HepG2 (cell line): ENCODE results near the gene MBTPS2. TPM values are rescaled to one million over a fixed set of nuclear protein-coding genes. Genes with fewer than 3 reads are reported as not detected.

Source experiments
- ATAC-seq: fragments of 200-7000 bp; cut with Tn5 transposase; 3 replicates; pipeline ENCODE4 v1.9.1; 2020; ENCODE audit warnings: mild to moderate bottlenecking, moderate library complexity
- BruUV-seq: library from RNA; stranded (reverse); fragments of 400-500 nt; replicated peaks from 2 replicates; lab custom pipeline; 2021; lab: Mats Ljungman, UMichigan
- CTCF ChIA-PET: fragments of 300-600 bp; formaldehyde crosslinking; extraction: SDS; loops from one replicate; lab custom pipeline; 2021; ENCODE audit warnings: low total read pairs, inconsistent platforms, low intra/inter-chr PET ratio; lab: Yijun Ruan, JAX
- POLR2A ChIA-PET: fragments of 350-600 bp; sonication (Branson Sonifier 250); formaldehyde crosslinking; loops from one replicate; lab custom pipeline; 2020; ENCODE audit warnings: antibody characterized with exemption, inconsistent platforms; lab: Yijun Ruan, JAX
- DNase-seq: peaks from one replicate; pipeline ENCODE4 v3.0.0-alpha.2; 2015; ENCODE audit warnings: low spot score
- FAIRE-seq: peaks from 3 replicates; lab custom pipeline; 2011; peaks lifted over from hg19 to GRCh38; lab: Jason Lieb, UNC
- H2AFZ ChIP-seq: one replicate; pipeline ENCODE4 v1.6.1; 2011; ENCODE audit warnings: low read length, inconsistent platforms
- H3K27ac ChIP-seq: fragments of 300-600 bp; 3 replicates; pipeline ENCODE4 v1.8.0; 2011; ENCODE audit warnings: mixed run types, mild to moderate bottlenecking, mixed read lengths, low read length, inconsistent platforms; ENCODE audit not compliant: insufficient read depth; ENCODE audit errors: extremely low read length
- H3K27me3 ChIP-seq, 2 experiments: fragments of 200-600 bp in 1 of 2; 2 replicates in 1 of 2; 3 replicates in 1 of 2; pipeline versions ENCODE4 v1.6.0 to v1.8.0; 2011; ENCODE audit warnings: low read length in 2 of 2, mild to moderate bottlenecking in 2 of 2, moderate library complexity in 2 of 2, inconsistent platforms in 1 of 2; ENCODE audit not compliant: insufficient read depth in 2 of 2, control insufficient read depth in 1 of 2
- H3K36me3 ChIP-seq, 2 experiments: fragments of 200-600 bp in 1 of 2; replicated peaks in 1 of 2; 2 replicates in 1 of 2; 3 replicates in 1 of 2; pipeline versions ENCODE4 v1.5.1 to v1.8.0; 2011; ENCODE audit warnings: low read length in 2 of 2, inconsistent platforms in 1 of 2; ENCODE audit not compliant: insufficient read depth in 2 of 2, control insufficient read depth in 1 of 2
- H3K4me1 ChIP-seq: 2 replicates; pipeline ENCODE4 v1.5.1; 2012; ENCODE audit warnings: low read length, inconsistent platforms; ENCODE audit not compliant: insufficient read depth
- H3K4me2 ChIP-seq: 2 replicates; pipeline ENCODE4 v1.6.0; 2011; ENCODE audit warnings: low read depth, low read length, inconsistent platforms
- H3K4me3 ChIP-seq, 3 experiments: fragments of 200-600 bp in 1 of 3; sonication (generic), shearing (Covaris generic) in 1 of 3; replicated peaks in 1 of 3; 2 replicates each; pipeline ENCODE4 v1.5.1; 2011 to 2016; ENCODE audit warnings: low read length in 3 of 3, inconsistent platforms in 2 of 3, low read depth in 2 of 3, mild to moderate bottlenecking in 2 of 3, control low read depth in 1 of 3, mixed read lengths in 1 of 3; ENCODE audit not compliant: insufficient read depth in 1 of 3
- H3K79me2 ChIP-seq: one replicate; pipeline ENCODE4 v1.6.1; 2011; ENCODE audit warnings: low read length, inconsistent platforms; ENCODE audit not compliant: insufficient read depth
- H3K9ac ChIP-seq: 2 replicates; pipeline ENCODE4 v1.6.0; 2011; ENCODE audit warnings: mild to moderate bottlenecking, low read depth, low read length, inconsistent platforms; ENCODE audit not compliant: insufficient read depth
- H3K9me3 ChIP-seq: 2 replicates; pipeline ENCODE4 v1.5.1; 2012; ENCODE audit warnings: mild to moderate bottlenecking, low read length
- H4K20me1 ChIP-seq: 2 replicates; pipeline ENCODE4 v1.6.0; 2011; ENCODE audit warnings: inconsistent platforms, mild to moderate bottlenecking, low read length, moderate library complexity; ENCODE audit not compliant: insufficient read depth
- CHCHD3 ChIP-seq: sonication (generic); formaldehyde crosslinking; IDR thresholded peaks from 2 replicates; pipeline ENCODE4 v1.8.0; 2022; ENCODE audit warnings: mild to moderate bottlenecking, missing genetic modification reagents, moderate library complexity
- DDIT3 ChIP-seq: sonication (generic); formaldehyde crosslinking; IDR thresholded peaks from 2 replicates; pipeline ENCODE4 v1.4.0; 2020; ENCODE audit warnings: mild to moderate bottlenecking, missing genetic modification reagents
- ELF1 ChIP-seq: sonication (generic); formaldehyde crosslinking; IDR thresholded peaks from 2 replicates; pipeline ENCODE4 v1.4.0; 2020; ENCODE audit warnings: missing genetic modification reagents
- ELF3 ChIP-seq: IDR thresholded peaks from 2 replicates; pipeline ENCODE4 v1.6.1; 2016; ENCODE audit warnings: missing genetic modification reagents, missing compliant biosample characterization
- NCOA5 ChIP-seq: sonication (generic); formaldehyde crosslinking; IDR thresholded peaks from 2 replicates; pipeline ENCODE4 v1.4.0; 2020; ENCODE audit warnings: missing genetic modification reagents
- POLR2A ChIP-seq, 2 experiments: IDR thresholded peaks; 2 replicates each; pipeline ENCODE4 v1.6.1; 2011; ENCODE audit warnings: low read depth in 2 of 2, low read length in 2 of 2, mild to moderate bottlenecking in 1 of 2, moderate library complexity in 1 of 2; ENCODE audit not compliant: insufficient read depth in 1 of 2
- ZFP37 ChIP-seq: sonication (generic); formaldehyde crosslinking; IDR thresholded peaks from 2 replicates; pipeline ENCODE4 v1.4.0; 2020; ENCODE audit warnings: missing genetic modification reagents, borderline replicate concordance
- ZMAT5 ChIP-seq: sonication (generic); formaldehyde crosslinking; IDR thresholded peaks from 2 replicates; pipeline ENCODE4 v1.5.0; 2020; ENCODE audit warnings: mild to moderate bottlenecking, low read depth, missing genetic modification reagents, borderline replicate concordance
- ZNF205 ChIP-seq: IDR thresholded peaks from 2 replicates; pipeline ENCODE4 v1.6.1; 2018; ENCODE audit warnings: missing biosample characterization, missing genetic modification reagents
- ZNF362 ChIP-seq: sonication (generic); formaldehyde crosslinking; IDR thresholded peaks from 2 replicates; pipeline ENCODE4 v1.4.0; 2020; ENCODE audit warnings: missing genetic modification reagents, mild to moderate bottlenecking, borderline replicate concordance
- ZSCAN22 ChIP-seq: sonication (generic); formaldehyde crosslinking; IDR thresholded peaks from 2 replicates; pipeline ENCODE4 v1.4.0; 2020; ENCODE audit warnings: mild to moderate bottlenecking, missing genetic modification reagents
- WGBS: methylation state at CpG from one replicate; pipeline ENCODE4 v1.1.6; 2017; ENCODE audit warnings: low lambda C conversion rate; 5-methylcytosine and 5-hydroxymethylcytosine counted together
- in situ Hi-C: cut with HindIII; loops from 2 replicates; pipeline ENCODE4 v1.10.0; 2017; ENCODE audit warnings: low pct_unique_long_range_greater_than_20kb; ENCODE audit not compliant: extremely low pct_ligation_motif_present
- intact Hi-C: fragments of 100-400 bp; cut with micrococcal nuclease; formaldehyde crosslinking; loops from one replicate; pipeline ENCODE4 v1.10.0; 2022; ENCODE audit not compliant: unreplicated experiment
- polyA plus RNA-seq, 8 experiments: library from polyadenylated mRNA; depleted of rRNA in 3 of 8; stranded (reverse) in 7 of 8; unstranded in 1 of 8; fragments of >200 nt; fragmentation: Illumina TruSeq in 4 of 8; extraction: Trizol in 4 of 8; gene quantifications; 2 replicates each; pipeline versions ENCODE4 v1.2.1 to v1.2.3, GENCODE V29; 2011 to 2016; ENCODE audit warnings: low read depth in 4 of 8, missing spikeins in 1 of 8, mixed read lengths in 1 of 8; ENCODE audit not compliant: insufficient read depth in 1 of 8
- total RNA-seq, 5 experiments: library from RNA; depleted of rRNA; stranded (reverse); fragments of >200 nt; fragmentation: Illumina TruSeq; extraction: Trizol; gene quantifications; 2 replicates each; pipeline ENCODE4 v1.2.3, GENCODE V29; 2016; ENCODE audit warnings: low read depth in 1 of 5
- TF ChIP-seq, protein P1 (sequence below): sonication (generic); formaldehyde crosslinking; IDR thresholded peaks from 2 replicates; pipeline ENCODE4 v1.4.0; 2020; ENCODE audit warnings: mild to moderate bottlenecking, missing genetic modification reagents
- TF ChIP-seq, protein P2 (sequence below): sonication (generic); formaldehyde crosslinking; IDR thresholded peaks from 2 replicates; pipeline ENCODE4 v1.9.0; 2021; ENCODE audit warnings: missing genetic modification reagents, borderline replicate concordance

Gene MBTPS2
- total and polyA plus RNA-seq, 2 of the 13 experiments (the other 11 are each of a cell fraction or from before 2014, with no cell fraction given) = 5.7 to 14.4 TPM

GRCh38 chrX:21907260-21907659 is 67.8 kb downstream of the MBTPS2 start:
- no peaks in the 10 kb centered on the region for H3K9me3 ChIP-seq
- no peaks in the 10 kb centered on the region for H3K27me3 ChIP-seq
- no peak overlapping the region for H3K4me3 ChIP-seq
- H2AFZ ChIP-seq = no peak overlapping the region
- 53% methylated on average over 1 of the region's 1 CpG for WGBS
- H3K27ac ChIP-seq = no peak overlapping the region
- CTCF ChIA-PET = no interaction called here
- H3K4me1 ChIP-seq = no peaks in the 10 kb centered on the region; the same call in 1 of the 2 replicates
- DNase-seq = no peak
- no peak overlapping the region for H3K4me2 ChIP-seq
- in situ Hi-C loops (no loop called here), intact Hi-C loops (no loop called here)
- TF ChIP-seq POLR2A (IDR thresholded peaks at IDR 0.05; ENCODE audit: insufficient read depth in 1 of 2, low read depth in 2 of 2, low read length in 2 of 2) (no peak), ZFP37 (CRISPR knock-in tag) (no peak), ELF3 (CRISPR knock-in tag) (no peak), ELF1 (CRISPR knock-in tag) (no peak), ZSCAN22 (no peak)
- TF ChIP-seq, protein P1, sequence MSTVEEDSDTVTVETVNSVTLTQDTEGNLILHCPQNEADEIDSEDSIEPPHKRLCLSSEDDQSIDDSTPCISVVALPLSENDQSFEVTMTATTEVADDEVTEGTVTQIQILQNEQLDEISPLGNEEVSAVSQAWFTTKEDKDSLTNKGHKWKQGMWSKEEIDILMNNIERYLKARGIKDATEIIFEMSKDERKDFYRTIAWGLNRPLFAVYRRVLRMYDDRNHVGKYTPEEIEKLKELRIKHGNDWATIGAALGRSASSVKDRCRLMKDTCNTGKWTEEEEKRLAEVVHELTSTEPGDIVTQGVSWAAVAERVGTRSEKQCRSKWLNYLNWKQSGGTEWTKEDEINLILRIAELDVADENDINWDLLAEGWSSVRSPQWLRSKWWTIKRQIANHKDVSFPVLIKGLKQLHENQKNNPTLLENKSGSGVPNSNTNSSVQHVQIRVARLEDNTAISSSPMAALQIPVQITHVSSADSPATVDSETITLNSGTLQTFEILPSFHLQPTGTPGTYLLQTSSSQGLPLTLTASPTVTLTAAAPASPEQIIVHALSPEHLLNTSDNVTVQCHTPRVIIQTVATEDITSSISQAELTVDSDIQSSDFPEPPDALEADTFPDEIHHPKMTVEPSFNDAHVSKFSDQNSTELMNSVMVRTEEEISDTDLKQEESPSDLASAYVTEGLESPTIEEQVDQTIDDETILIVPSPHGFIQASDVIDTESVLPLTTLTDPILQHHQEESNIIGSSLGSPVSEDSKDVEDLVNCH (CRISPR knock-in tag) = no peak
- no TSS peak for BruUV-seq
- FAIRE-seq = no peak
- no peaks in the 10 kb centered on the region for H3K79me2 ChIP-seq
- POLR2A ChIA-PET = no interaction called here
- H3K36me3 ChIP-seq = no peaks in the 10 kb centered on the region
- no peaks in the 10 kb centered on the region for H4K20me1 ChIP-seq
- H3K9ac ChIP-seq = no peak overlapping the region
- ATAC-seq = no peak

DNA sequence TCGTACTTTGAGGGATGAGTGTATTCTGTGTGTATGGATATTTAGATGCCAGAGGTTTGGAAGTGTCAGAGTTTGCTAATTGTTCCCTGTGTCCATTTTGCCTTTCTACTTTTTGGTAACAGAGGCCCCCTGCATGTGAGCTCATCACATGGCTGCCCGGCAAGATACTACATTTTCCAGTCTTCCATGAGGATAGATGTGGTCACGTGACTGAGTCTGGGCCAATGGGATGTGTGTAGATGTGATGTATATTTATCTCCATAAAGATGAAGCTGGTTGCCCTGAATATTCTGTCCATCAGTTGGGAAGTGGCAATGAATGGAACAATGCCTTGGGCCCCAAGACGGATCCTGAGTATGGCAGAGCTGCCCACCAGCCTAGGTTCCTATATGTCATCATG is 72.1 kb downstream of the MBTPS2 start:
- ChIA-PET CTCF (no interaction called here), POLR2A (no interaction called here)
- Histone ChIP-seq H3K4me2 (no peak overlapping the region), H3K36me3 (no peaks in the 10 kb centered on the region), H3K4me3 (no peak overlapping the region), H3K4me1 (no peaks in the 10 kb centered on the region; the same call in 1 of the 2 replicates), H2AFZ (no peak overlapping the region), H4K20me1 (no peaks in the 10 kb centered on the region), H3K9ac (no peak overlapping the region), H3K27ac (no peak overlapping the region), H3K27me3 (no peaks in the 10 kb centered on the region), H3K9me3 (no peaks in the 10 kb centered on the region), H3K79me2 (no peaks in the 10 kb centered on the region)
- DNase-seq (no peak), FAIRE-seq (no peak), ATAC-seq (no peak)
- intact Hi-C loops = no loop called here
- no TSS peak for BruUV-seq
- in situ Hi-C loops = no loop called here
- 93% methylated on average over 4 of the region's 4 CpGs for WGBS
- TF ChIP-seq ZMAT5 (no peak), ZNF205 (CRISPR knock-in tag) (no peak), NCOA5 (no peak), DDIT3 (no peak), CHCHD3 (CRISPR knock-in tag) (no peak), ZNF362 (CRISPR knock-in tag) (no peak)
- TF ChIP-seq, protein P2, sequence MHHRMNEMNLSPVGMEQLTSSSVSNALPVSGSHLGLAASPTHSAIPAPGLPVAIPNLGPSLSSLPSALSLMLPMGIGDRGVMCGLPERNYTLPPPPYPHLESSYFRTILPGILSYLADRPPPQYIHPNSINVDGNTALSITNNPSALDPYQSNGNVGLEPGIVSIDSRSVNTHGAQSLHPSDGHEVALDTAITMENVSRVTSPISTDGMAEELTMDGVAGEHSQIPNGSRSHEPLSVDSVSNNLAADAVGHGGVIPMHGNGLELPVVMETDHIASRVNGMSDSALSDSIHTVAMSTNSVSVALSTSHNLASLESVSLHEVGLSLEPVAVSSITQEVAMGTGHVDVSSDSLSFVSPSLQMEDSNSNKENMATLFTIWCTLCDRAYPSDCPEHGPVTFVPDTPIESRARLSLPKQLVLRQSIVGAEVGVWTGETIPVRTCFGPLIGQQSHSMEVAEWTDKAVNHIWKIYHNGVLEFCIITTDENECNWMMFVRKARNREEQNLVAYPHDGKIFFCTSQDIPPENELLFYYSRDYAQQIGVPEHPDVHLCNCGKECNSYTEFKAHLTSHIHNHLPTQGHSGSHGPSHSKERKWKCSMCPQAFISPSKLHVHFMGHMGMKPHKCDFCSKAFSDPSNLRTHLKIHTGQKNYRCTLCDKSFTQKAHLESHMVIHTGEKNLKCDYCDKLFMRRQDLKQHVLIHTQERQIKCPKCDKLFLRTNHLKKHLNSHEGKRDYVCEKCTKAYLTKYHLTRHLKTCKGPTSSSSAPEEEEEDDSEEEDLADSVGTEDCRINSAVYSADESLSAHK (CRISPR knock-in tag) = no peak
